Bladder microvascular endothelial cell (primary cell): Measurements from ENCODE around the gene DDOST. TPM values are rescaled to one million over a fixed set of nuclear protein-coding genes. Genes with fewer than 3 reads are reported as not detected.

Experiments
- total RNA-seq: library from RNA; depleted of rRNA; stranded (reverse); fragments of >200 nt; gene quantifications from 2 replicates; pipeline ENCODE4 v1.2.3, GENCODE V29; 2014

Gene DDOST
- 270 and 327 TPM in 2 replicates for total RNA-seq

DNA sequence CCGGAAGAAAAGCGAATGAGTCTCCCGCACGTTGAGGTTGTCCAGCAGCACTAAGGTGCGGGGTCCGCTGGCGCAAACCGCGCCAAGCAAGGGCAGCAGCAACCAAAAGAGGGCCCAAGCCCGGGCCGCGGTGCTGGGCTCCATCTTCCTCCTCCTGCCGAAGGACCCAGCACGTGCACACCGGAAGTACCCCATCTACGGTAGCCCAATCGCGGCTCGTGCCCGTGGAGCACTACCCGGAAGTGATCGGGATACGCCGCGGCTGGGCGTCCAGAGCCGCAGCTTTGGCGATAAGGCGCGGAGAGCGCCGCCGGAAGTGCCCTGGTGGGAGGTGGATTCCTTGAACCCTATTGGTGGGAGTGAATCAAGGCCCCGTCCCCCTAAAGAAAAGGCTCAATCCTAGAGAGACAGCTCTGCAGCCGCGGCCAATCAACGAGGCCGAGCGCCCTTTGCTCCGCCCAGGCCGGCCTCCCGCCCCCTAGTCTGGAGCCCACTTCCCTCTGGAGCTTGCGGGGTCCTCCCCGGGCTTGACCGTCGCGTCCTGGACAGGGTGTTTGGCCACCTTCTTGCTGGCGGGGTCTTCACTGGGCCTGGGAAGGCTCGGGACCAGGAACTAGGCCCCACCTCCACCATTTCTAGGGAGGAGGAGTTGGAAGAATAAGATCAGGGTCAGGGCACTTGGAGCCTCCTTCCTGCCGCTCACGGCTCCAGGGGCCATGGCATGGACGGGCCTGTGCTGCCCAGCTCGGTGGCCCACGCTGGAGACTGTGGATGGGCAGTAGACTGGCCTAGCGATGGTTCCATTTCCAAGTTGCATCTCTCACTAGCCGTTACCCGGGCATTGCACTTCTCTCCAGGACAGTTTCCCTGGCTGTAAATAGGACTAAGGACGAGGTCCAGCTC, at the start of gene DDOST:
Gene DDOST, minus strand, starts transcription at position 163 of the 903 bp plus-strand sequence. Its CDS starts 19 bp downstream, at position 144.

DNA sequence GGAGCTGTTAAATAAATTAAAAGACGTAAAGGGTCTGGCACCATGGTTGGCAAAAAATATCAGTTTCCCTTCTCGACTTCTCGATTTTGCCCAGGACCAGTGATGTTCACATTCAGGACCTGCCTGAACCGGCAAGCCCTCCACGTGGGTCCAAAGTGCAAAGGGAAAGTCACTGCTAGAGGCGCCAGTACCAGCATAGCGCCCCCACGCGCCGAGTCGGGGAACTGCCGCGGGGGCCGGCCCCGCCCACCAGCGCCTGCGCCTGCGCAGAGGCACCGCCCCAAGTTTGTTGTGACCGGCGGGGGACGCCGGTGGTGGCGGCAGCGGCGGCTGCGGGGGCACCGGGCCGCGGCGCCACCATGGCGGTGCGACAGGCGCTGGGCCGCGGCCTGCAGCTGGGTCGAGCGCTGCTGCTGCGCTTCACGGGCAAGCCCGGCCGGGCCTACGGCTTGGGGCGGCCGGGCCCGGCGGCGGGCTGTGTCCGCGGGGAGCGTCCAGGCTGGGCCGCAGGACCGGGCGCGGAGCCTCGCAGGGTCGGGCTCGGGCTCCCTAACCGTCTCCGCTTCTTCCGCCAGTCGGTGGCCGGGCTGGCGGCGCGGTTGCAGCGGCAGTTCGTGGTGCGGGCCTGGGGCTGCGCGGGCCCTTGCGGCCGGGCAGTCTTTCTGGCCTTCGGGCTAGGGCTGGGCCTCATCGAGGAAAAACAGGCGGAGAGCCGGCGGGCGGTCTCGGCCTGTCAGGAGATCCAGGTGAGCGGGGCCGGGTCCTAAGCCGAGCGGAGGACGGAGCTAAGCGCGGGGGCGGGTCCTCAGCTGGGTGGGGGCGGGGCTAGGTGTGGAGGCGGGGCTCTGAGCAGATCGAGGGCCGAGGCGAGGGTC, 27.7 kb downstream of the DDOST start, which contains the start of gene PINK1:
Gene PINK1, plus strand, starts transcription at position 269 of the 875 bp plus-strand sequence. Its CDS starts 91 bp downstream, at position 360.

Other genes starting within 250 kb of the DDOST start
- 4.2 and 5.2 TPM in 2 replicates for gene CAMK2N1, start 175.2 kb downstream of the DDOST start, total RNA-seq
- 19.6 and 43.1 TPM in 2 replicates for gene MUL1, start 153.2 kb downstream of the DDOST start, total RNA-seq
- gene FAM43B, start 108.8 kb downstream of the DDOST start, total RNA-seq: 0.06 TPM in 1 of 2 replicates, not detected in the other
- gene CDA, start 72.3 kb downstream of the DDOST start, total RNA-seq: 0.32 and 1.4 TPM in 2 replicates
- 48.4 and 69.4 TPM in 2 replicates for gene PINK1, start 27.9 kb downstream of the DDOST start, total RNA-seq
- 19.1 and 22.4 TPM in 2 replicates for gene KIF17, start 56.6 kb upstream of the DDOST start, total RNA-seq
- 0.16 and 1.4 TPM in 2 replicates for gene SH2D5, start 71.3 kb upstream of the DDOST start, total RNA-seq
- 157 and 268 TPM in 2 replicates for gene HP1BP3, start 125.9 kb upstream of the DDOST start, total RNA-seq